PC-9 (cell line): Measurements from ENCODE around the gene TSPYL4. TPM values are rescaled to one million over a fixed set of nuclear protein-coding genes. Genes with fewer than 3 reads are reported as not detected.

ENCODE experiments used
- BruUV-seq: library from RNA; stranded (reverse); fragments of 400-500 nt; replicated peaks from 2 replicates; lab custom pipeline; 2021; lab: Mats Ljungman, UMichigan
- CTCF ChIA-PET: fragments of 300-600 bp; sonication (Branson Sonifier 250); formaldehyde crosslinking; loops from one replicate; lab custom pipeline; 2022; ENCODE audit warnings: antibody characterized with exemption; lab: Charles Lee
- POLR2A ChIA-PET: fragments of 300-600 bp; sonication (Branson Sonifier 250); formaldehyde crosslinking; loops from one replicate; lab custom pipeline; 2022; ENCODE audit warnings: antibody characterized with exemption; ENCODE audit not compliant: unreplicated experiment; lab: Charles Lee
- DNase-seq, 2 experiments: peaks; one replicate each; pipeline versions ENCODE4 v3.0.0 to v3.0.0-alpha.2; 2015 to 2022; ENCODE audit warnings: mixed read lengths in 1 of 2
- H2AFZ ChIP-seq: fragments of 200-600 bp; sonication (generic); 2 replicates; pipeline ENCODE4 v1.8.1; 2017; ENCODE audit warnings: antibody characterized with exemption
- H3F3A ChIP-seq: fragments of 200-600 bp; sonication (generic); 2 replicates; pipeline ENCODE4 v1.8.1; 2017; ENCODE audit warnings: antibody characterized with exemption, mild to moderate bottlenecking, low read depth; ENCODE audit not compliant: insufficient read depth
- H3K27ac ChIP-seq: fragments of 200-600 bp; sonication (generic); 2 replicates; pipeline ENCODE4 v1.6.1; 2016; ENCODE audit warnings: mixed run types
- H3K27me3 ChIP-seq: fragments of 200-600 bp; sonication (generic); 2 replicates; pipeline ENCODE4 v1.6.1; 2016; ENCODE audit warnings: low read depth, mixed run types; ENCODE audit not compliant: insufficient read depth
- H3K36me3 ChIP-seq: fragments of 200-600 bp; sonication (generic); 2 replicates; pipeline ENCODE4 v1.6.1; 2016; ENCODE audit warnings: low read depth, mixed run types
- H3K4me1 ChIP-seq: fragments of 200-600 bp; sonication (generic); replicated peaks from 2 replicates; pipeline ENCODE4 v1.6.1; 2016; ENCODE audit warnings: mixed run types; ENCODE audit not compliant: insufficient read depth
- H3K4me2 ChIP-seq: fragments of 200-600 bp; sonication (generic); 2 replicates; pipeline ENCODE4 v1.6.1; 2017; ENCODE audit warnings: mixed run types
- H3K4me3 ChIP-seq: fragments of 200-600 bp; sonication (generic); 2 replicates; pipeline ENCODE4 v1.6.1; 2016; ENCODE audit warnings: mixed run types
- H3K79me2 ChIP-seq: fragments of 200-600 bp; sonication (generic); 2 replicates; pipeline ENCODE4 v1.6.1; 2017; ENCODE audit warnings: low read depth, mixed run types
- H3K9me2 ChIP-seq: fragments of 200-600 bp; sonication (generic); 2 replicates; pipeline ENCODE4 v1.8.1; 2017; ENCODE audit warnings: mild to moderate bottlenecking; ENCODE audit not compliant: insufficient read depth
- H3K9me3 ChIP-seq: fragments of 200-600 bp; sonication (generic); 2 replicates; pipeline ENCODE4 v1.8.1; 2016; ENCODE audit warnings: low read depth; ENCODE audit not compliant: insufficient read depth
- H4K20me1 ChIP-seq: fragments of 200-600 bp; sonication (generic); 2 replicates; pipeline ENCODE4 v1.8.1; 2017; ENCODE audit not compliant: insufficient read depth
- CTCF ChIP-seq: fragments of 200-600 bp; sonication (generic); conservative IDR thresholded peaks from 2 replicates; pipeline ENCODE4 v1.6.1; 2017; ENCODE audit warnings: mixed run types, antibody characterized with exemption, mild to moderate bottlenecking, moderate library complexity
- EZH2 ChIP-seq: fragments of 200-600 bp; sonication (generic); IDR thresholded peaks from 2 replicates; pipeline ENCODE4 v1.8.0; 2017; ENCODE audit warnings: antibody characterized with exemption, low read depth
- intact Hi-C: fragments of 100-400 bp; cut with micrococcal nuclease; formaldehyde crosslinking; loops from one replicate; pipeline ENCODE4 v1.10.0; 2022; ENCODE audit not compliant: unreplicated experiment
- total RNA-seq: library from RNA; stranded (reverse); gene quantifications from 2 replicates; pipeline ENCODE4 v1.2.3, GENCODE V29; 2021

TSPYL4 gene
- total RNA-seq, 1 experiment from 2014 or later: 10.9 TPM

DNA sequence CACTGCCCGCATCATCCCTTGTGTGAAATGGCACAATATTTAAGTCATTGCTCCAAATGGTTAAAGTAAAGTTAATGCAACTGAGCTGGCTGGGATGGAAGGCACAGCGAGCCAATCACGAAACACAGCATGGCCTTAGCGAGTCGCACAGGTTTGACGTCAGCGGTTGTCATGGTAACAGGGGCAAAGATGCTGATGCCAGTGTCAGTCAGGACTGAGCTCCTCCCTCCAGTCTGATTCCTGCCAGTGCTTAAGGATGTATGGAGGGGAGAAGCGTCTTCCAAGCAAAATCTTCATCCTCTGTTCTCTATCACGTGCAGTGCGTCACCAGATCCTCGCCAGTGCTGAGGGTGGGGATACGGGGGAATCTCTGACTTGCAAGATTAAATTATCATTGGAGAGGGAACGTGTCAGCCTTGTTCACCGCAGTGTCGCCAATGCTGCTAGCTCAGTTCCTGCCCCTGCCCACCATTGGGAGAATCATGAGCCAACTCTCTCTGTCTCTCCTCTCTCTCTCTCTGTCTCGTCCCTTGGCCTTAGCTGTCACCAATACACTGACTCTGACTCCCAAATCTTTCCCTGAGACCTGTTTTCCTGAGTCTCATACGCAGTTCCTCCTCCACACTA, 24.5 kb downstream of the TSPYL4 start:
- CTCF ChIA-PET: interaction anchor here (1.6 kb wide), 1 partner anchor 39 kb away, joined by 3 read pairs; no protein-coding TSS in a partner anchor
- H3K27me3 ChIP-seq: no peaks in the 10 kb centered on the region
- no peaks in the 10 kb centered on the region for H4K20me1 ChIP-seq
- no peak overlapping the region for H2AFZ ChIP-seq
- POLR2A ChIA-PET: no interaction called here
- no peaks in the 10 kb centered on the region for H3K4me1 ChIP-seq
- no peaks in the 10 kb centered on the region for H3K9me2 ChIP-seq
- BruUV-seq: no TSS peak
- H3K36me3 ChIP-seq: no peaks in the 10 kb centered on the region
- H3K79me2 ChIP-seq: no peaks in the 10 kb centered on the region
- TF ChIP-seq CTCF (no peak), EZH2 (no peak)
- intact Hi-C loops: no loop called here
- H3K4me2 ChIP-seq: no peak overlapping the region
- no peak overlapping the region for H3K27ac ChIP-seq
- no peaks in the 10 kb centered on the region for H3K9me3 ChIP-seq
- H3F3A ChIP-seq: no peaks in the 10 kb centered on the region
- DNase-seq: no peak
- H3K4me3 ChIP-seq: no peak overlapping the region

- H3K4me3 ChIP-seq: no peak overlapping the region
- H3K79me2 ChIP-seq: no peaks in the 10 kb centered on the region
- H3K27me3 ChIP-seq: no peaks in the 10 kb centered on the region
- POLR2A ChIA-PET: no interaction called here
- H3K36me3 ChIP-seq: no peaks in the 10 kb centered on the region
- no TSS peak for BruUV-seq
- TF ChIP-seq CTCF (no peak), EZH2 (no peak)
- DNase-seq: no peak
- CTCF ChIA-PET: interaction anchor here (0.6 kb wide), 1 partner anchor 27 kb away, joined by 18 read pairs; no protein-coding TSS in a partner anchor
- H3K4me1 ChIP-seq: no peaks in the 10 kb centered on the region
- no peaks in the 10 kb centered on the region for H3K9me3 ChIP-seq
- no peaks in the 10 kb centered on the region for H3F3A ChIP-seq
- no peaks in the 10 kb centered on the region for H4K20me1 ChIP-seq
- H3K9me2 ChIP-seq: no peaks in the 10 kb centered on the region
- H3K4me2 ChIP-seq: no peak overlapping the region
- no peak overlapping the region for H3K27ac ChIP-seq
- H2AFZ ChIP-seq: no peak overlapping the region
- intact Hi-C loops: no loop called here
Observed at GRCh38 chr6:116223355-116223754, 30.5 kb downstream of the TSPYL4 start.

DNA sequence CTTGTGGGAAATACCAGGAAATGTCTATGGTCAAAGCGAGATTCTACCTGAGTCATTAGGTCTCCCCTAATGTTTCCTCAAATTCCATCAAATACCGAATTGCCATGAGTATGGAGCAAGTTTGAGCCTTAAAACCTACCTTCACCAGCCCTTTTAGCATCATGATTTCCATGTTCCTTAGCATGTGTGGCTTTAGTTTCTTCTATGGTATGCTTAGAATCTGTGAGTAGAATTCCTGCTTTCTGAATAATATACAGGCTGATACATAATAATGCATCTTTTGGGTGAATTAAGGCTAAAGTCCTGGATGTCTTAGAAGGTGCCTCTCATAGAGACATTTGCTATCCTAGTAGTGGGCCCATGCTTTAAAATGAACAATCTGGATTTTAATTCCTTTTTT, 32.0 kb downstream of the TSPYL4 start:
- TF ChIP-seq CTCF: no peak
- no peak for TF ChIP-seq EZH2
- ChIA-PET CTCF (no interaction called here), POLR2A (no interaction called here)
- BruUV-seq: no TSS peak
- H3K9me2 ChIP-seq: no peaks in the 10 kb centered on the region
- intact Hi-C loops: no loop called here
- no peak overlapping the region for H3K4me2 ChIP-seq
- no peaks in the 10 kb centered on the region for H4K20me1 ChIP-seq
- no peak for DNase-seq
- H3K27me3 ChIP-seq: no peaks in the 10 kb centered on the region
- no peaks in the 10 kb centered on the region for H3K79me2 ChIP-seq
- no peaks in the 10 kb centered on the region for H3K4me1 ChIP-seq
- H3K27ac ChIP-seq: no peak overlapping the region
- no peaks in the 10 kb centered on the region for H3K36me3 ChIP-seq
- no peak overlapping the region for H2AFZ ChIP-seq
- peaks cover 6% of the 10 kb centered on the region for H3F3A ChIP-seq
- H3K9me3 ChIP-seq: no peaks in the 10 kb centered on the region
- H3K4me3 ChIP-seq: no peak overlapping the region
